Measurements from ENCODE around the gene LILRA5.
"Not testable (repeated sequence)": the region's sequence is repeated elsewhere in the genome, so short reads cannot be mapped to it uniquely, and the experiment has no call there.

DNA sequence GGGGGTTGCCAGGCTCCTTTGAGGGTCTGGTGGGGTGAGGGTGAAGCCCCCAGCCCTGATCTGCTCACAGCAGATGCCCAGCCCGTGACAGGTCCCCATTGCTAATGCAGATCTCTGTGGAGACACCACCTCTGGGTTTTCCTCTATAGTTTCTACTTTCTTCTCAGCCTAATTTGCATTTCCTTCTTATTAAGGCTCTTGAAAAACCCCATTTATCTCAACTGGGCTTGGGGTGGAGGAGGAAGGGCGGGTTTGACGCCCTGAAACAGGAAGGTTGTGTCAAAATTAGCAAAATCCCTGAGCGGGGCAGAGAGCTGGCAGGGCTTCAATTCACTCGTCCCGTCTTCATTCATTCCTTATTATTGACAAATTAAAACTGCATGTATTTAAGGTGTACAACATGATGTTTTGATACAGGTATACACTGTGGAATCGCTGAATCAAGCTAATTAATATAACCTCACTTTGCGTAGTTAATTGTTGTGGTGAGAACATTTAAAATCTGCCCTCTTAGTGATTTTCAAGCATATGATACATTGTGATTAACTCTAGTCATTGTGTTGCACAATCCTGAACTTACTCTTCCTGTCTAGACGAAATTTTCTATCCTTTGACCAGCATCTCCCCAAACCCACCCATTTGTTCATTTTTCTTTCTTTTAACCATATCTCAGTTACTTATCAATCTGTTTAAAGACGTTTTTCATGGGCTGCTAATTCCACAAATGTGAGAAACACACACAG, 48.9 kb upstream of the LILRA5 start:
- TF ChIP-seq, protein P1, sequence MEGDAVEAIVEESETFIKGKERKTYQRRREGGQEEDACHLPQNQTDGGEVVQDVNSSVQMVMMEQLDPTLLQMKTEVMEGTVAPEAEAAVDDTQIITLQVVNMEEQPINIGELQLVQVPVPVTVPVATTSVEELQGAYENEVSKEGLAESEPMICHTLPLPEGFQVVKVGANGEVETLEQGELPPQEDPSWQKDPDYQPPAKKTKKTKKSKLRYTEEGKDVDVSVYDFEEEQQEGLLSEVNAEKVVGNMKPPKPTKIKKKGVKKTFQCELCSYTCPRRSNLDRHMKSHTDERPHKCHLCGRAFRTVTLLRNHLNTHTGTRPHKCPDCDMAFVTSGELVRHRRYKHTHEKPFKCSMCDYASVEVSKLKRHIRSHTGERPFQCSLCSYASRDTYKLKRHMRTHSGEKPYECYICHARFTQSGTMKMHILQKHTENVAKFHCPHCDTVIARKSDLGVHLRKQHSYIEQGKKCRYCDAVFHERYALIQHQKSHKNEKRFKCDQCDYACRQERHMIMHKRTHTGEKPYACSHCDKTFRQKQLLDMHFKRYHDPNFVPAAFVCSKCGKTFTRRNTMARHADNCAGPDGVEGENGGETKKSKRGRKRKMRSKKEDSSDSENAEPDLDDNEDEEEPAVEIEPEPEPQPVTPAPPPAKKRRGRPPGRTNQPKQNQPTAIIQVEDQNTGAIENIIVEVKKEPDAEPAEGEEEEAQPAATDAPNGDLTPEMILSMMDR (IDR thresholded peaks at IDR 0.05 in 2 of 3, conservative IDR thresholded peaks at IDR 0.05 in 1 of 3; ENCODE audit: control insufficient read depth in 2 of 3, extremely low read depth in 1 of 3, insufficient read depth in 1 of 3, low read depth in 3 of 3, low read length in 3 of 3), result not testable (repeated sequence)
- not testable (repeated sequence) for TF ChIP-seq EP300 (IDR thresholded peaks at IDR 0.05; ENCODE audit: borderline replicate concordance in 1 of 2, control insufficient read depth in 1 of 2, low read depth in 2 of 2, low read length in 2 of 2); MXI1 (IDR thresholded peaks at IDR 0.05; ENCODE audit: low read depth, low read length); POLR2A (IDR thresholded peaks at IDR 0.05; ENCODE audit: low read depth, low read length)
- TF ChIP-seq, protein P2, sequence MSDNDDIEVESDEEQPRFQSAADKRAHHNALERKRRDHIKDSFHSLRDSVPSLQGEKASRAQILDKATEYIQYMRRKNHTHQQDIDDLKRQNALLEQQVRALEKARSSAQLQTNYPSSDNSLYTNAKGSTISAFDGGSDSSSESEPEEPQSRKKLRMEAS (IDR thresholded peaks at IDR 0.05; ENCODE audit: low read depth, low read length), result not testable (repeated sequence)
- TF ChIP-seq, protein P3, sequence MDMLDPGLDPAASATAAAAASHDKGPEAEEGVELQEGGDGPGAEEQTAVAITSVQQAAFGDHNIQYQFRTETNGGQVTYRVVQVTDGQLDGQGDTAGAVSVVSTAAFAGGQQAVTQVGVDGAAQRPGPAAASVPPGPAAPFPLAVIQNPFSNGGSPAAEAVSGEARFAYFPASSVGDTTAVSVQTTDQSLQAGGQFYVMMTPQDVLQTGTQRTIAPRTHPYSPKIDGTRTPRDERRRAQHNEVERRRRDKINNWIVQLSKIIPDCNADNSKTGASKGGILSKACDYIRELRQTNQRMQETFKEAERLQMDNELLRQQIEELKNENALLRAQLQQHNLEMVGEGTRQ (IDR thresholded peaks at IDR 0.05; ENCODE audit: borderline replicate concordance, low read depth, low read length), result not testable (repeated sequence)
